HepG2 (cell line): Measurements from ENCODE around the gene C6orf136. TPM values are rescaled to one million over a fixed set of nuclear protein-coding genes. Genes with fewer than 3 reads are reported as not detected.

Experiments
- ARHGAP35 ChIP-seq: sonication (generic); formaldehyde crosslinking; IDR thresholded peaks from 2 replicates; pipeline ENCODE4 v1.9.0; 2022; ENCODE audit warnings: mild to moderate bottlenecking, inconsistent platforms, moderate library complexity, missing genetic modification reagents, borderline replicate concordance
- ATRX ChIP-seq: sonication (generic); formaldehyde crosslinking; IDR thresholded peaks from 2 replicates; pipeline ENCODE4 v1.4.0; 2020; ENCODE audit warnings: missing genetic modification reagents, borderline replicate concordance
- CBX1 ChIP-seq: IDR thresholded peaks from one replicate; pipeline ENCODE4 v1.6.1; 2016; ENCODE audit warnings: antibody characterized with exemption, low read depth
- NAIF1 ChIP-seq: sonication (generic); formaldehyde crosslinking; IDR thresholded peaks from 2 replicates; pipeline ENCODE4 v1.5.0; 2020; ENCODE audit warnings: mild to moderate bottlenecking, missing genetic modification reagents, borderline replicate concordance
- RBM22 ChIP-seq: fragments of 200-400 bp; formaldehyde crosslinking; optimal IDR thresholded peaks from 2 replicates; pipeline ENCODE3; 2017; ENCODE audit warnings: mild to moderate bottlenecking, low read length, moderate library complexity
- ZBTB38 ChIP-seq: sonication (generic); formaldehyde crosslinking; IDR thresholded peaks from 2 replicates; pipeline ENCODE4 v1.5.1; 2020; ENCODE audit warnings: mild to moderate bottlenecking, missing genetic modification reagents
- ZNF224 ChIP-seq: sonication (generic); formaldehyde crosslinking; IDR thresholded peaks from 2 replicates; pipeline ENCODE4 v1.5.0; 2020; ENCODE audit warnings: mild to moderate bottlenecking, missing genetic modification reagents
- ZNF552 ChIP-seq: sonication (generic); formaldehyde crosslinking; IDR thresholded peaks from 2 replicates; pipeline ENCODE4 v1.9.0; 2022; ENCODE audit warnings: missing genetic modification reagents, mild to moderate bottlenecking, borderline replicate concordance
- ZNF605 ChIP-seq: sonication (generic); formaldehyde crosslinking; IDR thresholded peaks from 2 replicates; pipeline ENCODE4 v1.8.0; 2022; ENCODE audit warnings: mild to moderate bottlenecking, missing genetic modification reagents
- ZNF615 ChIP-seq: sonication (generic); formaldehyde crosslinking; IDR thresholded peaks from 2 replicates; pipeline ENCODE4 v1.5.0; 2020; ENCODE audit warnings: mild to moderate bottlenecking, missing genetic modification reagents, borderline replicate concordance
- ZNF720 ChIP-seq: sonication (generic); formaldehyde crosslinking; IDR thresholded peaks from 2 replicates; pipeline ENCODE4 v1.4.0; 2020; ENCODE audit warnings: missing genetic modification reagents
- ZSCAN31 ChIP-seq: sonication (generic); formaldehyde crosslinking; IDR thresholded peaks from 2 replicates; pipeline ENCODE4 v1.5.0; 2020; ENCODE audit warnings: low read depth, mild to moderate bottlenecking, missing genetic modification reagents
- polyA plus RNA-seq, 8 experiments: library from polyadenylated mRNA; depleted of rRNA in 3 of 8; stranded (reverse) in 7 of 8; unstranded in 1 of 8; fragments of >200 nt; fragmentation: Illumina TruSeq in 4 of 8; extraction: Trizol in 4 of 8; gene quantifications; 2 replicates each; pipeline versions ENCODE4 v1.2.1 to v1.2.3, GENCODE V29; 2011 to 2016; ENCODE audit warnings: low read depth in 4 of 8, missing spikeins in 1 of 8, mixed read lengths in 1 of 8; ENCODE audit not compliant: insufficient read depth in 1 of 8
- total RNA-seq, 5 experiments: library from RNA; depleted of rRNA; stranded (reverse); fragments of >200 nt; fragmentation: Illumina TruSeq; extraction: Trizol; gene quantifications; 2 replicates each; pipeline ENCODE4 v1.2.3, GENCODE V29; 2016; ENCODE audit warnings: low read depth in 1 of 5
- TF ChIP-seq, protein P1 (sequence below), 2 experiments: sonication (generic) in 1 of 2; formaldehyde crosslinking in 1 of 2; IDR thresholded peaks; 2 replicates each; pipeline versions ENCODE4 v1.6.1 to v1.9.0; 2014 to 2022; ENCODE audit warnings: antibody characterized with exemption in 1 of 2, borderline replicate concordance in 1 of 2, inconsistent platforms in 1 of 2, low read depth in 1 of 2, missing genetic modification reagents in 1 of 2
- TF ChIP-seq, protein P2 (sequence below): sonication (generic); formaldehyde crosslinking; IDR thresholded peaks from 2 replicates; pipeline ENCODE4 v1.8.0; 2023; ENCODE audit warnings: mild to moderate bottlenecking, missing genetic modification reagents
- TF ChIP-seq, protein P3 (sequence below): sonication (generic); formaldehyde crosslinking; IDR thresholded peaks from 2 replicates; pipeline ENCODE4 v1.4.0; 2020; ENCODE audit warnings: mild to moderate bottlenecking, missing genetic modification reagents
- TF ChIP-seq, protein P4 (sequence below): sonication (generic); formaldehyde crosslinking; IDR thresholded peaks from 2 replicates; pipeline ENCODE4 v1.5.0; 2020; ENCODE audit warnings: missing genetic modification reagents, mild to moderate bottlenecking, borderline replicate concordance
- TF ChIP-seq, protein P5 (sequence below): sonication (generic); formaldehyde crosslinking; IDR thresholded peaks from 2 replicates; pipeline ENCODE4 v1.5.0; 2020; ENCODE audit warnings: missing genetic modification reagents

Gene C6orf136
- total and polyA plus RNA-seq, 2 of the 13 experiments (the other 11 are each of a cell fraction or from before 2014, with no cell fraction given), result 12.0 to 26.2 TPM

DNA sequence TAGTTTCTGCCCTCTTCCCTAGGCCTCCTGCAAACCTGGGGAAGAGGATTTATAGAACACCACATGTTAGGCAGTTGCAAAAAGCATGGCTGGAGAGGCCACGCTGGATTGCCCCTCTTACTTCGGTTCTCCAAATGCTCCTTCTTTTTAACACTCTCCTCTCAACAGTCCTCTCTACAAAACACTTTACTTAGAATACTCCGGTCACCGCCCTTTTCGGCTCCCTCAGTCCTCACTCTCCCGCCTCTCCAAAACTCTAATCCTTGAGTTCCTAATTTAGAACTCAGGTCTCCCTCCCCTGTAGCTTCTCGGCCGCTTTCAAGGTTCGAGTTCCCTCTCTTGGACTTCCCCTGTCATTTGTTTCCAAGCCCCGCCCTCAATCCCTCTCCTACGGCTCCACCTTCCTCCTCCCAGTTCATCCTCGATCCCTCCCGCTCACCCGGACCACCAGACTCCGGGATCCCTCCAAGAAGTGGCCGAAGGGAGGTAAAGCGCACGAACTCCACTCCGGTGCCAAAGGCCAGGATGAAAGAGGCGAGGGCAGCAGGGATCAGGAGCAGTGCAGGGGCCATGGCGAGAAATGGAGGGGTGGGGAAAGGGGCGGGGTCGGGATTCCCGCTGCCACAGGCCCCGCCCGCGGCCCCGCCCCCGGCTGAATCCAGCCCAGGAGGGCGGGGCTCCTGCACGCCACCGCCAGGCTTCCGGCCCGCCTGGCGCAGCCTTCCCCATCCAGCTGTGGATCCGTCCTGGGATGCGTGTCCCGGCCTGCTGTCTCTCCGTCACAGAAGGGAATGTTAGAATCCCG, 43.7 kb downstream of the C6orf136 start, which contains the start of gene NRM (continued):
- TF ChIP-seq ZNF720 (CRISPR knock-in tag) (no peak), ZNF224 (CRISPR knock-in tag) (no peak), ZNF552 (CRISPR knock-in tag) (no peak), ZBTB38 (CRISPR knock-in tag) (peak; percentile 38; the same call in 1 of the 2 replicates), ZSCAN31 (CRISPR knock-in tag) (no peak), ATRX (CRISPR knock-in tag) (no peak), ARHGAP35 (CRISPR knock-in tag) (no peak), ZNF605 (CRISPR knock-in tag) (no peak), RBM22 (no peak), NAIF1 (no peak), CBX1 (no peak), ZNF615 (CRISPR knock-in tag) (no peak)
- TF ChIP-seq, protein P1, sequence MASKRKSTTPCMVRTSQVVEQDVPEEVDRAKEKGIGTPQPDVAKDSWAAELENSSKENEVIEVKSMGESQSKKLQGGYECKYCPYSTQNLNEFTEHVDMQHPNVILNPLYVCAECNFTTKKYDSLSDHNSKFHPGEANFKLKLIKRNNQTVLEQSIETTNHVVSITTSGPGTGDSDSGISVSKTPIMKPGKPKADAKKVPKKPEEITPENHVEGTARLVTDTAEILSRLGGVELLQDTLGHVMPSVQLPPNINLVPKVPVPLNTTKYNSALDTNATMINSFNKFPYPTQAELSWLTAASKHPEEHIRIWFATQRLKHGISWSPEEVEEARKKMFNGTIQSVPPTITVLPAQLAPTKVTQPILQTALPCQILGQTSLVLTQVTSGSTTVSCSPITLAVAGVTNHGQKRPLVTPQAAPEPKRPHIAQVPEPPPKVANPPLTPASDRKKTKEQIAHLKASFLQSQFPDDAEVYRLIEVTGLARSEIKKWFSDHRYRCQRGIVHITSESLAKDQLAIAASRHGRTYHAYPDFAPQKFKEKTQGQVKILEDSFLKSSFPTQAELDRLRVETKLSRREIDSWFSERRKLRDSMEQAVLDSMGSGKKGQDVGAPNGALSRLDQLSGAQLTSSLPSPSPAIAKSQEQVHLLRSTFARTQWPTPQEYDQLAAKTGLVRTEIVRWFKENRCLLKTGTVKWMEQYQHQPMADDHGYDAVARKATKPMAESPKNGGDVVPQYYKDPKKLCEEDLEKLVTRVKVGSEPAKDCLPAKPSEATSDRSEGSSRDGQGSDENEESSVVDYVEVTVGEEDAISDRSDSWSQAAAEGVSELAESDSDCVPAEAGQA (IDR thresholded peaks at IDR 0.05; ENCODE audit: low read depth), result no peak
- TF ChIP-seq, protein P1 (CRISPR knock-in tag; IDR thresholded peaks at IDR 0.05; ENCODE audit: borderline replicate concordance), result no peak
- TF ChIP-seq, protein P2, sequence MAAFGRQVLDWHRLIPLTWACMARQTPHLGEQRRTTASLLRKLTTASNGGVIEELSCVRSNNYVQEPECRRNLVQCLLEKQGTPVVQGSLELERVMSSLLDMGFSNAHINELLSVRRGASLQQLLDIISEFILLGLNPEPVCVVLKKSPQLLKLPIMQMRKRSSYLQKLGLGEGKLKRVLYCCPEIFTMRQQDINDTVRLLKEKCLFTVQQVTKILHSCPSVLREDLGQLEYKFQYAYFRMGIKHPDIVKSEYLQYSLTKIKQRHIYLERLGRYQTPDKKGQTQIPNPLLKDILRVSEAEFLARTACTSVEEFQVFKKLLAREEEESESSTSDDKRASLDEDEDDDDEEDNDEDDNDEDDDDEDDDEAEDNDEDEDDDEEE, result peak; percentile 83; the same call in 1 of the 2 replicates
- TF ChIP-seq, protein P3, sequence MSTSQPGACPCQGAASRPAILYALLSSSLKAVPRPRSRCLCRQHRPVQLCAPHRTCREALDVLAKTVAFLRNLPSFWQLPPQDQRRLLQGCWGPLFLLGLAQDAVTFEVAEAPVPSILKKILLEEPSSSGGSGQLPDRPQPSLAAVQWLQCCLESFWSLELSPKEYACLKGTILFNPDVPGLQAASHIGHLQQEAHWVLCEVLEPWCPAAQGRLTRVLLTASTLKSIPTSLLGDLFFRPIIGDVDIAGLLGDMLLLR, result no peak
- TF ChIP-seq, protein P4, sequence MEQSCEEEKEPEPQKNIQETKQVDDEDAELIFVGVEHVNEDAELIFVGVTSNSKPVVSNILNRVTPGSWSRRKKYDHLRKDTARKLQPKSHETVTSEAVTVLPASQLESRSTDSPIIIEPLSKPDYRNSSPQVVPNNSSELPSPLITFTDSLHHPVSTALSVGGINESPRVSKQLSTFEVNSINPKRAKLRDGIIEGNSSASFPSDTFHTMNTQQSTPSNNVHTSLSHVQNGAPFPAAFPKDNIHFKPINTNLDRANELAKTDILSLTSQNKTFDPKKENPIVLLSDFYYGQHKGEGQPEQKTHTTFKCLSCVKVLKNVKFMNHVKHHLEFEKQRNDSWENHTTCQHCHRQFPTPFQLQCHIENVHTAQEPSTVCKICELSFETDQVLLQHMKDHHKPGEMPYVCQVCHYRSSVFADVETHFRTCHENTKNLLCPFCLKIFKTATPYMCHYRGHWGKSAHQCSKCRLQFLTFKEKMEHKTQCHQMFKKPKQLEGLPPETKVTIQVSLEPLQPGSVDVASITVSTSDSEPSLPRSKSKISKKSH (CRISPR knock-in tag), result no peak; the same call in 1 of the 2 replicates
- TF ChIP-seq, protein P5, sequence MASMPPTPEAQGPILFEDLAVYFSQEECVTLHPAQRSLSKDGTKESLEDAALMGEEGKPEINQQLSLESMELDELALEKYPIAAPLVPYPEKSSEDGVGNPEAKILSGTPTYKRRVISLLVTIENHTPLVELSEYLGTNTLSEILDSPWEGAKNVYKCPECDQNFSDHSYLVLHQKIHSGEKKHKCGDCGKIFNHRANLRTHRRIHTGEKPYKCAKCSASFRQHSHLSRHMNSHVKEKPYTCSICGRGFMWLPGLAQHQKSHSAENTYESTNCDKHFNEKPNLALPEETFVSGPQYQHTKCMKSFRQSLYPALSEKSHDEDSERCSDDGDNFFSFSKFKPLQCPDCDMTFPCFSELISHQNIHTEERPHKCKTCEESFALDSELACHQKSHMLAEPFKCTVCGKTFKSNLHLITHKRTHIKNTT (CRISPR knock-in tag), result no peak
